ENCODE data around the gene TTBK1.

Gene TTBK1

GRCh38 chr6:43277643-43278523, 34.6 kb downstream of the TTBK1 start:
- Histone ChIP-seq H2BK12ac (ENCODE audit: low read length) (no peak overlapping the region), H2BK120ac (ENCODE audit: insufficient read depth, low read length, poor library complexity) (no peak overlapping the region), H3K4me3 (ENCODE audit: low read depth, low read length) (no peak overlapping the region), H4K91ac (ENCODE audit: low read depth, low read length) (no peak overlapping the region), H2AK5ac (ENCODE audit: low read length) (no peak overlapping the region), H2AFZ (ENCODE audit: insufficient read depth, low read length, poor library complexity) (no peak overlapping the region), H3K4me2 (ENCODE audit: low read length) (no peak overlapping the region), H4K12ac (ENCODE audit: low read depth, low read length) (no peak overlapping the region), H3K18ac (ENCODE audit: low read length) (no peak overlapping the region), H3K36me3 (ENCODE audit: control insufficient read depth in 1 of 2, insufficient read depth in 2 of 2, low read length in 2 of 2) (no peaks in the 10 kb centered on the region), H3K9ac (ENCODE audit: low read length) (no peak overlapping the region), H3K79me2 (ENCODE audit: control insufficient read depth, insufficient read depth, low read length, poor library complexity) (no peaks in the 10 kb centered on the region), H3K9me3 (ENCODE audit: insufficient read depth, low read depth, low read length) (peaks cover 16% of the 10 kb centered on the region), H3K4me1 (ENCODE audit: control insufficient read depth in 1 of 2, insufficient read depth in 2 of 2, low read length in 2 of 2) (peaks cover 0 to 4% of the 10 kb centered on the region in 2 experiments), H2BK5ac (ENCODE audit: low read depth, low read length, poor library complexity) (no peak overlapping the region), H3K27me3 (ENCODE audit: insufficient read depth, low read length) (peaks cover 41% of the 10 kb centered on the region), H3K4ac (ENCODE audit: low read depth, low read length) (no peak overlapping the region), H3K14ac (ENCODE audit: low read length) (no peak overlapping the region), H3K27ac (ENCODE audit: low read depth, low read length) (no peak overlapping the region), H3K79me1 (ENCODE audit: low read length) (no peaks in the 10 kb centered on the region), H4K8ac (ENCODE audit: low read depth, low read length) (no peak overlapping the region), H3K23ac (ENCODE audit: low read length) (no peak overlapping the region)
- WGBS (ENCODE audit: extremely low coverage, insufficient coverage, insufficient read length), result no CpG with 5 or more reads among the region's 13 CpGs
- no peak for DNase-seq

GRCh38 chr6:43278524-43279078, 35.3 kb downstream of the TTBK1 start:
- no peaks in the 10 kb centered on the region for H3K36me3 ChIP-seq (ENCODE audit: control insufficient read depth in 1 of 2, insufficient read depth in 2 of 2, low read length in 2 of 2)
- H3K18ac ChIP-seq (ENCODE audit: low read length), result no peak overlapping the region
- H3K4me1 ChIP-seq (ENCODE audit: control insufficient read depth in 1 of 2, insufficient read depth in 2 of 2, low read length in 2 of 2), result peaks cover 0 to 4% of the 10 kb centered on the region in 2 experiments
- no peak overlapping the region for H3K14ac ChIP-seq (ENCODE audit: low read length)
- no peaks in the 10 kb centered on the region for H3K79me1 ChIP-seq (ENCODE audit: low read length)
- no peak overlapping the region for H2AK5ac ChIP-seq (ENCODE audit: low read length)
- no peak overlapping the region for H3K9ac ChIP-seq (ENCODE audit: low read length)
- H3K4me3 ChIP-seq (ENCODE audit: low read depth, low read length), result no peak overlapping the region
- no peak for DNase-seq
- H4K91ac ChIP-seq (ENCODE audit: low read depth, low read length), result no peak overlapping the region
- H3K4me2 ChIP-seq (ENCODE audit: low read length), result no peak overlapping the region
- no peak overlapping the region for H3K27ac ChIP-seq (ENCODE audit: low read depth, low read length)
- no CpG with 5 or more reads among the region's 4 CpGs for WGBS (ENCODE audit: extremely low coverage, insufficient coverage, insufficient read length)
- no peak overlapping the region for H2BK120ac ChIP-seq (ENCODE audit: insufficient read depth, low read length, poor library complexity)
- no peak overlapping the region for H3K4ac ChIP-seq (ENCODE audit: low read depth, low read length)
- peaks cover 36% of the 10 kb centered on the region for H3K27me3 ChIP-seq (ENCODE audit: insufficient read depth, low read length)
- H3K9me3 ChIP-seq (ENCODE audit: insufficient read depth, low read depth, low read length), result peaks cover 16% of the 10 kb centered on the region
- H4K8ac ChIP-seq (ENCODE audit: low read depth, low read length), result no peak overlapping the region
- H4K12ac ChIP-seq (ENCODE audit: low read depth, low read length), result no peak overlapping the region
- no peak overlapping the region for H2BK12ac ChIP-seq (ENCODE audit: low read length)
- H2AFZ ChIP-seq (ENCODE audit: insufficient read depth, low read length, poor library complexity), result no peak overlapping the region
- H3K23ac ChIP-seq (ENCODE audit: low read length), result no peak overlapping the region
- no peaks in the 10 kb centered on the region for H3K79me2 ChIP-seq (ENCODE audit: control insufficient read depth, insufficient read depth, low read length, poor library complexity)
- H2BK5ac ChIP-seq (ENCODE audit: low read depth, low read length, poor library complexity), result no peak overlapping the region

GRCh38 chr6:43280234-43280633, 37.0 kb downstream of the TTBK1 start:
- no peak overlapping the region for H3K4ac ChIP-seq (ENCODE audit: low read depth, low read length)
- H3K4me3 ChIP-seq (ENCODE audit: low read depth, low read length), result no peak overlapping the region
- WGBS (ENCODE audit: extremely low coverage, insufficient coverage, insufficient read length), result no CpG with 5 or more reads among the region's 2 CpGs
- no peak overlapping the region for H2BK12ac ChIP-seq (ENCODE audit: low read length)
- H3K4me2 ChIP-seq (ENCODE audit: low read length), result no peak overlapping the region
- no peaks in the 10 kb centered on the region for H3K79me1 ChIP-seq (ENCODE audit: low read length)
- H3K27me3 ChIP-seq (ENCODE audit: insufficient read depth, low read length), result peaks cover 22% of the 10 kb centered on the region
- H3K14ac ChIP-seq (ENCODE audit: low read length), result no peak overlapping the region
- no peak overlapping the region for H4K91ac ChIP-seq (ENCODE audit: low read depth, low read length)
- H4K12ac ChIP-seq (ENCODE audit: low read depth, low read length), result no peak overlapping the region
- no peak overlapping the region for H2BK5ac ChIP-seq (ENCODE audit: low read depth, low read length, poor library complexity)
- no peak overlapping the region for H3K23ac ChIP-seq (ENCODE audit: low read length)
- H3K18ac ChIP-seq (ENCODE audit: low read length), result no peak overlapping the region
- H3K4me1 ChIP-seq (ENCODE audit: control insufficient read depth in 1 of 2, insufficient read depth in 2 of 2, low read length in 2 of 2), result peaks cover 0 to 7% of the 10 kb centered on the region in 2 experiments
- no peak overlapping the region for H2AFZ ChIP-seq (ENCODE audit: insufficient read depth, low read length, poor library complexity)
- H3K9me3 ChIP-seq (ENCODE audit: insufficient read depth, low read depth, low read length), result peaks cover 10% of the 10 kb centered on the region
- H4K8ac ChIP-seq (ENCODE audit: low read depth, low read length), result no peak overlapping the region
- H2AK5ac ChIP-seq (ENCODE audit: low read length), result no peak overlapping the region
- no peak overlapping the region for H3K9ac ChIP-seq (ENCODE audit: low read length)
- no peak overlapping the region for H2BK120ac ChIP-seq (ENCODE audit: insufficient read depth, low read length, poor library complexity)
- no peaks in the 10 kb centered on the region for H3K36me3 ChIP-seq (ENCODE audit: control insufficient read depth in 1 of 2, insufficient read depth in 2 of 2, low read length in 2 of 2)
- no peaks in the 10 kb centered on the region for H3K79me2 ChIP-seq (ENCODE audit: control insufficient read depth, insufficient read depth, low read length, poor library complexity)
- no peak for DNase-seq
- H3K27ac ChIP-seq (ENCODE audit: low read depth, low read length), result no peak overlapping the region

GRCh38 chr6:43282060-43282459, 38.8 kb downstream of the TTBK1 start:
- WGBS (ENCODE audit: extremely low coverage, insufficient coverage, insufficient read length), result no CpG with 5 or more reads among the region's 9 CpGs
- Histone ChIP-seq H3K79me2 (ENCODE audit: control insufficient read depth, insufficient read depth, low read length, poor library complexity) (no peaks in the 10 kb centered on the region), H2AFZ (ENCODE audit: insufficient read depth, low read length, poor library complexity) (no peak overlapping the region)

More at GRCh38 chr6:43282060-43282459, 38.8 kb downstream of the TTBK1 start:
- H3K14ac ChIP-seq (ENCODE audit: low read length), result no peak overlapping the region
- DNase-seq, result no peak
- H4K8ac ChIP-seq (ENCODE audit: low read depth, low read length), result no peak overlapping the region
- H3K27me3 ChIP-seq (ENCODE audit: insufficient read depth, low read length), result peaks cover 12% of the 10 kb centered on the region
- H4K91ac ChIP-seq (ENCODE audit: low read depth, low read length), result no peak overlapping the region
- no peaks in the 10 kb centered on the region for H3K79me1 ChIP-seq (ENCODE audit: low read length)
- no peak overlapping the region for H3K23ac ChIP-seq (ENCODE audit: low read length)
- H3K9me3 ChIP-seq (ENCODE audit: insufficient read depth, low read depth, low read length), result peaks cover 5% of the 10 kb centered on the region
- H3K9ac ChIP-seq (ENCODE audit: low read length), result no peak overlapping the region
- H3K4ac ChIP-seq (ENCODE audit: low read depth, low read length), result no peak overlapping the region
- no peak overlapping the region for H2AK5ac ChIP-seq (ENCODE audit: low read length)
- H3K27ac ChIP-seq (ENCODE audit: low read depth, low read length), result no peak overlapping the region
- H3K4me2 ChIP-seq (ENCODE audit: low read length), result no peak overlapping the region
- no peak overlapping the region for H2BK12ac ChIP-seq (ENCODE audit: low read length)
- no peak overlapping the region for H3K4me3 ChIP-seq (ENCODE audit: low read depth, low read length)
- H3K4me1 ChIP-seq (ENCODE audit: control insufficient read depth in 1 of 2, insufficient read depth in 2 of 2, low read length in 2 of 2), result peaks cover 0 to 7% of the 10 kb centered on the region in 2 experiments
- no peak overlapping the region for H2BK5ac ChIP-seq (ENCODE audit: low read depth, low read length, poor library complexity)
- no peak overlapping the region for H3K18ac ChIP-seq (ENCODE audit: low read length)
- H2BK120ac ChIP-seq (ENCODE audit: insufficient read depth, low read length, poor library complexity), result no peak overlapping the region
- H4K12ac ChIP-seq (ENCODE audit: low read depth, low read length), result no peak overlapping the region
- H3K36me3 ChIP-seq (ENCODE audit: control insufficient read depth in 1 of 2, insufficient read depth in 2 of 2, low read length in 2 of 2), result no peaks in the 10 kb centered on the region

Data from trophoblast cell (in vitro differentiated cells and primary cell).